ENCODE data around the gene OSBPL6.

DNA sequence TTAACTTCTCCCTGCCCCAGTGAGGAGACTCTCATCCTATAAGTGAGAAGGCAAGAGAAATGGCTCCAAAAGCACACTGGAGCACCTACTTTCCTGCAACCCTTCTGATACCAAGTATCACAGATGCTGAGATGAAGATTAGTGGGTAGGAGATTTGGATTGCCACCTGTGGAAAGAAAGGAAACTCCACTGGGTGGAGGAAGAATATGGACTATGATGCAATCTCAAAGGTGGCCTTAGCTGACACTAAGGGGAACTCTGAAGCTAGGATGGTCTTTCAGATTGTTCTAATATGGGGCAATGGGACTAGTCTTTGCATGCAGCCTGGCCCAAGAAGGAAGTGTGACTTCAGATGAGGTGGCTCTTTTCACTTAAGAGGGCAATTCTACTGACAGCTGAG is 235.0 kb downstream of the OSBPL6 start:
- TF ChIP-seq ZNF747 (tag by site-specific recombination; IDR thresholded peaks at IDR 0.05) (no peak), ZNF274 (IDR thresholded peaks at IDR 0.05; ENCODE audit: low read length) (no peak), ZNF274 (tag by site-specific recombination; IDR thresholded peaks at IDR 0.05; ENCODE audit: borderline replicate concordance) (no peak), ZEB2 (tag by site-specific recombination; IDR thresholded peaks at IDR 0.05) (no peak), ZNF292 (tag by site-specific recombination; IDR thresholded peaks at IDR 0.05; ENCODE audit: borderline replicate concordance, low read depth) (no peak), ZNF324 (tag by site-specific recombination; IDR thresholded peaks at IDR 0.05) (no peak), KLF10 (tag by site-specific recombination; IDR thresholded peaks at IDR 0.05) (no peak), ZBTB1 (tag by site-specific recombination; IDR thresholded peaks at IDR 0.05) (no peak), MZF1 (tag by site-specific recombination; IDR thresholded peaks at IDR 0.05; ENCODE audit: borderline replicate concordance) (no peak)
- TF ChIP-seq, protein P1, sequence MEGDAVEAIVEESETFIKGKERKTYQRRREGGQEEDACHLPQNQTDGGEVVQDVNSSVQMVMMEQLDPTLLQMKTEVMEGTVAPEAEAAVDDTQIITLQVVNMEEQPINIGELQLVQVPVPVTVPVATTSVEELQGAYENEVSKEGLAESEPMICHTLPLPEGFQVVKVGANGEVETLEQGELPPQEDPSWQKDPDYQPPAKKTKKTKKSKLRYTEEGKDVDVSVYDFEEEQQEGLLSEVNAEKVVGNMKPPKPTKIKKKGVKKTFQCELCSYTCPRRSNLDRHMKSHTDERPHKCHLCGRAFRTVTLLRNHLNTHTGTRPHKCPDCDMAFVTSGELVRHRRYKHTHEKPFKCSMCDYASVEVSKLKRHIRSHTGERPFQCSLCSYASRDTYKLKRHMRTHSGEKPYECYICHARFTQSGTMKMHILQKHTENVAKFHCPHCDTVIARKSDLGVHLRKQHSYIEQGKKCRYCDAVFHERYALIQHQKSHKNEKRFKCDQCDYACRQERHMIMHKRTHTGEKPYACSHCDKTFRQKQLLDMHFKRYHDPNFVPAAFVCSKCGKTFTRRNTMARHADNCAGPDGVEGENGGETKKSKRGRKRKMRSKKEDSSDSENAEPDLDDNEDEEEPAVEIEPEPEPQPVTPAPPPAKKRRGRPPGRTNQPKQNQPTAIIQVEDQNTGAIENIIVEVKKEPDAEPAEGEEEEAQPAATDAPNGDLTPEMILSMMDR (tag by site-specific recombination; IDR thresholded peaks at IDR 0.05) = no peak
- TF ChIP-seq, protein P2, sequence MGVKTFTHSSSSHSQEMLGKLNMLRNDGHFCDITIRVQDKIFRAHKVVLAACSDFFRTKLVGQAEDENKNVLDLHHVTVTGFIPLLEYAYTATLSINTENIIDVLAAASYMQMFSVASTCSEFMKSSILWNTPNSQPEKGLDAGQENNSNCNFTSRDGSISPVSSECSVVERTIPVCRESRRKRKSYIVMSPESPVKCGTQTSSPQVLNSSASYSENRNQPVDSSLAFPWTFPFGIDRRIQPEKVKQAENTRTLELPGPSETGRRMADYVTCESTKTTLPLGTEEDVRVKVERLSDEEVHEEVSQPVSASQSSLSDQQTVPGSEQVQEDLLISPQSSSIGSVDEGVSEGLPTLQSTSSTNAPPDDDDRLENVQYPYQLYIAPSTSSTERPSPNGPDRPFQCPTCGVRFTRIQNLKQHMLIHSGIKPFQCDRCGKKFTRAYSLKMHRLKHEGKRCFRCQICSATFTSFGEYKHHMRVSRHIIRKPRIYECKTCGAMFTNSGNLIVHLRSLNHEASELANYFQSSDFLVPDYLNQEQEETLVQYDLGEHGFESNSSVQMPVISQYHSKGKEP (tag by site-specific recombination; IDR thresholded peaks at IDR 0.05) = no peak
- TF ChIP-seq, protein P3, sequence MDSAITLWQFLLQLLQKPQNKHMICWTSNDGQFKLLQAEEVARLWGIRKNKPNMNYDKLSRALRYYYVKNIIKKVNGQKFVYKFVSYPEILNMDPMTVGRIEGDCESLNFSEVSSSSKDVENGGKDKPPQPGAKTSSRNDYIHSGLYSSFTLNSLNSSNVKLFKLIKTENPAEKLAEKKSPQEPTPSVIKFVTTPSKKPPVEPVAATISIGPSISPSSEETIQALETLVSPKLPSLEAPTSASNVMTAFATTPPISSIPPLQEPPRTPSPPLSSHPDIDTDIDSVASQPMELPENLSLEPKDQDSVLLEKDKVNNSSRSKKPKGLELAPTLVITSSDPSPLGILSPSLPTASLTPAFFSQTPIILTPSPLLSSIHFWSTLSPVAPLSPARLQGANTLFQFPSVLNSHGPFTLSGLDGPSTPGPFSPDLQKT (IDR thresholded peaks at IDR 0.05; ENCODE audit: borderline replicate concordance, low read depth, low read length) = no peak
- TF ChIP-seq, protein P4, sequence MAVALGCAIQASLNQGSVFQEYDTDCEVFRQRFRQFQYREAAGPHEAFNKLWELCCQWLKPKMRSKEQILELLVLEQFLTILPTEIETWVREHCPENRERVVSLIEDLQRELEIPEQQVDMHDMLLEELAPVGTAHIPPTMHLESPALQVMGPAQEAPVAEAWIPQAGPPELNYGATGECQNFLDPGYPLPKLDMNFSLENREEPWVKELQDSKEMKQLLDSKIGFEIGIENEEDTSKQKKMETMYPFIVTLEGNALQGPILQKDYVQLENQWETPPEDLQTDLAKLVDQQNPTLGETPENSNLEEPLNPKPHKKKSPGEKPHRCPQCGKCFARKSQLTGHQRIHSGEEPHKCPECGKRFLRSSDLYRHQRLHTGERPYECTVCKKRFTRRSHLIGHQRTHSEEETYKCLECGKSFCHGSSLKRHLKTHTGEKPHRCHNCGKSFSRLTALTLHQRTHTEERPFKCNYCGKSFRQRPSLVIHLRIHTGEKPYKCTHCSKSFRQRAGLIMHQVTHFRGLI (tag by site-specific recombination; IDR thresholded peaks at IDR 0.05) = no peak

Data from HEK293 (cell line).